GM12878 (cell line): Measurements from ENCODE around the gene HSF5.

ENCODE experiments used
- ATF3 ChIP-seq: IDR thresholded peaks from 2 replicates; pipeline ENCODE4 v1.6.1; 2011; ENCODE audit warnings: low read depth, mild to moderate bottlenecking, low read length, moderate library complexity, borderline replicate concordance; ENCODE audit errors: extremely low read depth
- CTCF ChIP-seq, 3 experiments: IDR thresholded peaks in 2 of 3; conservative IDR thresholded peaks in 1 of 3; 2 replicates each; pipeline ENCODE4 v1.5.1; 2011; ENCODE audit warnings: low read depth in 3 of 3, low read length in 3 of 3, mild to moderate bottlenecking in 3 of 3, control low read depth in 2 of 3, moderate library complexity in 2 of 3, inconsistent platforms in 1 of 3, mixed read lengths in 1 of 3; ENCODE audit not compliant: control insufficient read depth in 2 of 3, insufficient read depth in 1 of 3; ENCODE audit errors: extremely low read depth in 1 of 3
- EGR1 ChIP-seq, 2 experiments: IDR thresholded peaks; 1 replicate in 1 of 2; 2 replicates in 1 of 2; pipeline ENCODE4 v1.6.1; 2011 to 2012; ENCODE audit warnings: low read depth in 2 of 2, low read length in 2 of 2, borderline replicate concordance in 1 of 2, mild to moderate bottlenecking in 1 of 2, moderate library complexity in 1 of 2
- EZH2 ChIP-seq: IDR thresholded peaks from 2 replicates; pipeline ENCODE4 v1.6.1; 2012; ENCODE audit warnings: low read depth, mild to moderate bottlenecking, control low read depth, inconsistent platforms, low read length, borderline replicate concordance; ENCODE audit not compliant: control insufficient read depth
- GABPA ChIP-seq: IDR thresholded peaks from 2 replicates; pipeline ENCODE4 v1.6.1; 2014; ENCODE audit warnings: antibody characterized with exemption, low read depth, mild to moderate bottlenecking, inconsistent platforms
- HCFC1 ChIP-seq: fragments of 150-350 bp; IDR thresholded peaks from 2 replicates; pipeline ENCODE4 v1.6.1; 2014; ENCODE audit warnings: low read length
- KDM1A ChIP-seq: fragments of 200-600 bp; sonication (generic); IDR thresholded peaks from 2 replicates; pipeline ENCODE4 v1.6.1; 2016; ENCODE audit warnings: borderline replicate concordance
- KLF5 ChIP-seq: fragments of 450-650 bp; IDR thresholded peaks from 2 replicates; pipeline ENCODE4 v1.6.1; 2014; ENCODE audit warnings: mild to moderate bottlenecking; ENCODE audit not compliant: partially characterized antibody
- POLR2A ChIP-seq: IDR thresholded peaks from 2 replicates; pipeline ENCODE4 v1.6.1; 2011; ENCODE audit warnings: low read depth, mild to moderate bottlenecking, low read length
- SREBF2 ChIP-seq: IDR thresholded peaks from 2 replicates; pipeline ENCODE4 v1.6.1; 2012; ENCODE audit warnings: mild to moderate bottlenecking, low read length
- TAF1 ChIP-seq: IDR thresholded peaks from 2 replicates; pipeline ENCODE4 v1.6.1; 2011; ENCODE audit warnings: mild to moderate bottlenecking, low read depth, low read length, borderline replicate concordance

- TF ChIP-seq CTCF (IDR thresholded peaks at IDR 0.05 in 2 of 3, conservative IDR thresholded peaks at IDR 0.05 in 1 of 3; ENCODE audit: control insufficient read depth in 2 of 3, extremely low read depth in 1 of 3, insufficient read depth in 1 of 3, low read depth in 3 of 3, low read length in 3 of 3) (no peak), EZH2 (no peak), POLR2A (no peak; the same call in 1 of the 2 replicates), GABPA (no peak), KLF5 (no peak), HCFC1 (no peak), EGR1 (IDR thresholded peaks at IDR 0.05; ENCODE audit: borderline replicate concordance in 1 of 2, low read depth in 2 of 2, low read length in 2 of 2) (no peak), ATF3 (no peak), TAF1 (no peak), KDM1A (no peak), SREBF2 (no peak)
These were observed 19.0 kb upstream of the HSF5 start for GRCh38 chr17:58507123-58507634.
